ENCODE data around the gene RNF222.

- TF ChIP-seq CTCF (IDR thresholded peaks at IDR 0.05; ENCODE audit: insufficient read depth, low read depth, low read length) (no peak), EZH2 (IDR thresholded peaks at IDR 0.05; ENCODE audit: insufficient read depth, low read length) (no peak)
Observed at GRCh38 chr17:8413328-8413727, 15.7 kb upstream of the RNF222 start.
